ENCODE results near the gene TOP1.
A peak's percentile ranks its signal among the peaks of the same experiment; 100 is the strongest.

Gene TOP1

GRCh38 chr20:41004531-41005360 lies 23.9 kb upstream of the TOP1 start:
- Histone ChIP-seq H3K4me1 (ENCODE audit: control insufficient read depth, insufficient read depth, low read length) (peaks cover 7% of the 10 kb centered on the region), H3K4me3 (ENCODE audit: low read depth, low read length) (no peak overlapping the region), H3K9me3 (ENCODE audit: control insufficient read depth, insufficient read depth, low read depth, low read length) (no peaks in the 10 kb centered on the region), H3K36me3 (ENCODE audit: control insufficient read depth in 2 of 2, insufficient read depth in 1 of 2, low read length in 2 of 2) (no peaks in the 10 kb centered on the region), H3K27ac (ENCODE audit: extremely low read depth, low read depth, low read length) (no peak overlapping the region)
- CTCF ChIA-PET, result interaction anchor here (1.0 to 4.5 kb wide), 3 partner anchors 14 to 91 kb away, joined by 4 to 21 read pairs (median 5); no protein-coding TSS in a partner anchor
- POLR2A ChIA-PET, result interaction anchor here (0.9 kb wide), 1 partner anchor 23 kb away, joined by 3 read pairs; no protein-coding TSS in a partner anchor
- TF ChIP-seq SCRT2 (tag by site-specific recombination; IDR thresholded peaks at IDR 0.05) (peak; percentile 65), ZNF670 (tag by site-specific recombination; IDR thresholded peaks at IDR 0.05; ENCODE audit: low read depth) (no peak), SP7 (tag by site-specific recombination; IDR thresholded peaks at IDR 0.05) (peak; percentile 70)
- TF ChIP-seq, protein P1, sequence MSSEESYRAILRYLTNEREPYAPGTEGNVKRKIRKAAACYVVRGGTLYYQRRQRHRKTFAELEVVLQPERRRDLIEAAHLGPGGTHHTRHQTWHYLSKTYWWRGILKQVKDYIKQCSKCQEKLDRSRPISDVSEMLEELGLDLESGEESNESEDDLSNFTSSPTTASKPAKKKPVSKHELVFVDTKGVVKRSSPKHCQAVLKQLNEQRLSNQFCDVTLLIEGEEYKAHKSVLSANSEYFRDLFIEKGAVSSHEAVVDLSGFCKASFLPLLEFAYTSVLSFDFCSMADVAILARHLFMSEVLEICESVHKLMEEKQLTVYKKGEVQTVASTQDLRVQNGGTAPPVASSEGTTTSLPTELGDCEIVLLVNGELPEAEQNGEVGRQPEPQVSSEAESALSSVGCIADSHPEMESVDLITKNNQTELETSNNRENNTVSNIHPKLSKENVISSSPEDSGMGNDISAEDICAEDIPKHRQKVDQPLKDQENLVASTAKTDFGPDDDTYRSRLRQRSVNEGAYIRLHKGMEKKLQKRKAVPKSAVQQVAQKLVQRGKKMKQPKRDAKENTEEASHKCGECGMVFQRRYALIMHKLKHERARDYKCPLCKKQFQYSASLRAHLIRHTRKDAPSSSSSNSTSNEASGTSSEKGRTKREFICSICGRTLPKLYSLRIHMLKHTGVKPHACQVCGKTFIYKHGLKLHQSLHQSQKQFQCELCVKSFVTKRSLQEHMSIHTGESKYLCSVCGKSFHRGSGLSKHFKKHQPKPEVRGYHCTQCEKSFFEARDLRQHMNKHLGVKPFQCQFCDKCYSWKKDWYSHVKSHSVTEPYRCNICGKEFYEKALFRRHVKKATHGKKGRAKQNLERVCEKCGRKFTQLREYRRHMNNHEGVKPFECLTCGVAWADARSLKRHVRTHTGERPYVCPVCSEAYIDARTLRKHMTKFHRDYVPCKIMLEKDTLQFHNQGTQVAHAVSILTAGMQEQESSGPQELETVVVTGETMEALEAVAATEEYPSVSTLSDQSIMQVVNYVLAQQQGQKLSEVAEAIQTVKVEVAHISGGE (tag by site-specific recombination; conservative IDR thresholded peaks at IDR 0.05; ENCODE audit: low read depth), result no peak

DNA sequence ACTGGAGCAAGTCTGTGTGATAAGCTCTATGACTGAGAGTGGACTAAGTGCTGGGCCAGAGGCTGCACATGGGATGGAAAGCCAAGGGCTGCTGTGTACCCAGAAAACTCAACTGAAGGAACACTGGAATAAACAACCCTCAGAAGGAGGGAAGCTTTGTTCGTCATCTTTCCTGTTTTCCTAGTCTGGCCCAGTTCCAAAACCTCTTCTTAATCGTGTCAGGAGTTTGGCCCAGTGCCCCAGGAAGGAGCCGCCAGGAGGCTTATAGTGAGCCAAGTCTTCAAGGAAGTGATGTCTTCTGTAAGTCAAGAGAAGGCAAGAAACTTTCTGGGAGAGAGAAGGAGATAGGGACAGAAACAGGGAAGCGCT lies 23.3 kb upstream of the TOP1 start:
- ChIA-PET CTCF (interaction anchor here (1.0 to 4.5 kb wide), 3 partner anchors 14 to 90 kb away, joined by 4 to 21 read pairs (median 5); no protein-coding TSS in a partner anchor), POLR2A (interaction anchor here (0.9 kb wide), 1 partner anchor 23 kb away, joined by 3 read pairs; no protein-coding TSS in a partner anchor)
- Histone ChIP-seq H3K36me3 (ENCODE audit: control insufficient read depth in 2 of 2, insufficient read depth in 1 of 2, low read length in 2 of 2) (no peaks in the 10 kb centered on the region), H3K27ac (ENCODE audit: extremely low read depth, low read depth, low read length) (no peak overlapping the region), H3K4me3 (ENCODE audit: low read depth, low read length) (no peak overlapping the region), H3K9me3 (ENCODE audit: control insufficient read depth, insufficient read depth, low read depth, low read length) (no peaks in the 10 kb centered on the region), H3K4me1 (ENCODE audit: control insufficient read depth, insufficient read depth, low read length) (peaks cover 7% of the 10 kb centered on the region)
- TF ChIP-seq ELK4 (IDR thresholded peaks at IDR 0.05; ENCODE audit: borderline replicate concordance, low read depth, low read length) (no peak), ZNF629 (tag by site-specific recombination; IDR thresholded peaks at IDR 0.05) (peak; percentile 55; the same call in 1 of the 2 replicates), ZNF366 (tag by site-specific recombination; conservative IDR thresholded peaks at IDR 0.05) (0 out of 2 replicates have a peak, but pooled peaks have one; percentile 21), OSR2 (tag by site-specific recombination; IDR thresholded peaks at IDR 0.05) (peak; percentile 33; the same call in 1 of the 2 replicates), ZEB2 (tag by site-specific recombination; IDR thresholded peaks at IDR 0.05) (0 out of 2 replicates have a peak, but pooled peaks have one; percentile 20), ZNF596 (tag by site-specific recombination; IDR thresholded peaks at IDR 0.05) (no peak), ZNF114 (tag by site-specific recombination; IDR thresholded peaks at IDR 0.05) (no peak), ZBTB26 (tag by site-specific recombination; optimal IDR thresholded peaks at IDR 0.05) (no peak), KLF16 (tag by site-specific recombination; IDR thresholded peaks at IDR 0.05) (0 out of 2 replicates have a peak, but pooled peaks have one; percentile 25), ZNF146 (tag by site-specific recombination; IDR thresholded peaks at IDR 0.05) (no peak), SP7 (tag by site-specific recombination; IDR thresholded peaks at IDR 0.05) (0 out of 2 replicates have a peak, but pooled peaks have one; percentile 20), ZNF404 (tag by site-specific recombination; IDR thresholded peaks at IDR 0.05) (no peak)
- TF ChIP-seq, protein P2, sequence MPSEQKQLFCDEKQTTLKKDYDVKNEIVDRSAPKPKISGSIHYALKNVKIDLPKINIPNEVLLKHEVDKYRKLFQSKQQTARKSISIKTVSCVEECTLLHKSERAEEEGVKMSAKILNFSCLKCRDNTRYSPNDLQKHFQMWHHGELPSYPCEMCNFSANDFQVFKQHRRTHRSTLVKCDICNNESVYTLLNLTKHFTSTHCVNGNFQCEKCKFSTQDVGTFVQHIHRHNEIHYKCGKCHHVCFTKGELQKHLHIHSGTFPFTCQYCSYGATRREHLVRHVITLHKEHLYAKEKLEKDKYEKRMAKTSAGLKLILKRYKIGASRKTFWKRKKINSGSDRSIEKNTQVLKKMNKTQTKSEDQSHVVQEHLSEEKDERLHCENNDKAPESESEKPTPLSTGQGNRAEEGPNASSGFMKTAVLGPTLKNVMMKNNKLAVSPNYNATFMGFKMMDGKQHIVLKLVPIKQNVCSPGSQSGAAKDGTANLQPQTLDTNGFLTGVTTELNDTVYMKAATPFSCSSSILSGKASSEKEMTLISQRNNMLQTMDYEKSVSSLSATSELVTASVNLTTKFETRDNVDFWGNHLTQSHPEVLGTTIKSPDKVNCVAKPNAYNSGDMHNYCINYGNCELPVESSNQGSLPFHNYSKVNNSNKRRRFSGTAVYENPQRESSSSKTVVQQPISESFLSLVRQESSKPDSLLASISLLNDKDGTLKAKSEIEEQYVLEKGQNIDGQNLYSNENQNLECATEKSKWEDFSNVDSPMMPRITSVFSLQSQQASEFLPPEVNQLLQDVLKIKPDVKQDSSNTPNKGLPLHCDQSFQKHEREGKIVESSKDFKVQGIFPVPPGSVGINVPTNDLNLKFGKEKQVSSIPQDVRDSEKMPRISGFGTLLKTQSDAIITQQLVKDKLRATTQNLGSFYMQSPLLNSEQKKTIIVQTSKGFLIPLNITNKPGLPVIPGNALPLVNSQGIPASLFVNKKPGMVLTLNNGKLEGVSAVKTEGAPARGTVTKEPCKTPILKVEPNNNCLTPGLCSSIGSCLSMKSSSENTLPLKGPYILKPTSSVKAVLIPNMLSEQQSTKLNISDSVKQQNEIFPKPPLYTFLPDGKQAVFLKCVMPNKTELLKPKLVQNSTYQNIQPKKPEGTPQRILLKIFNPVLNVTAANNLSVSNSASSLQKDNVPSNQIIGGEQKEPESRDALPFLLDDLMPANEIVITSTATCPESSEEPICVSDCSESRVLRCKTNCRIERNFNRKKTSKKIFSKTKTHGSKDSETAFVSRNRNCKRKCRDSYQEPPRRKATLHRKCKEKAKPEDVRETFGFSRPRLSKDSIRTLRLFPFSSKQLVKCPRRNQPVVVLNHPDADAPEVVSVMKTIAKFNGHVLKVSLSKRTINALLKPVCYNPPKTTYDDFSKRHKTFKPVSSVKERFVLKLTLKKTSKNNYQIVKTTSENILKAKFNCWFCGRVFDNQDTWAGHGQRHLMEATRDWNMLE (tag by site-specific recombination; conservative IDR thresholded peaks at IDR 0.05; ENCODE audit: low read depth), result 0 out of 2 replicates have a peak, but pooled peaks have one; percentile 31
- TF ChIP-seq, protein P3, sequence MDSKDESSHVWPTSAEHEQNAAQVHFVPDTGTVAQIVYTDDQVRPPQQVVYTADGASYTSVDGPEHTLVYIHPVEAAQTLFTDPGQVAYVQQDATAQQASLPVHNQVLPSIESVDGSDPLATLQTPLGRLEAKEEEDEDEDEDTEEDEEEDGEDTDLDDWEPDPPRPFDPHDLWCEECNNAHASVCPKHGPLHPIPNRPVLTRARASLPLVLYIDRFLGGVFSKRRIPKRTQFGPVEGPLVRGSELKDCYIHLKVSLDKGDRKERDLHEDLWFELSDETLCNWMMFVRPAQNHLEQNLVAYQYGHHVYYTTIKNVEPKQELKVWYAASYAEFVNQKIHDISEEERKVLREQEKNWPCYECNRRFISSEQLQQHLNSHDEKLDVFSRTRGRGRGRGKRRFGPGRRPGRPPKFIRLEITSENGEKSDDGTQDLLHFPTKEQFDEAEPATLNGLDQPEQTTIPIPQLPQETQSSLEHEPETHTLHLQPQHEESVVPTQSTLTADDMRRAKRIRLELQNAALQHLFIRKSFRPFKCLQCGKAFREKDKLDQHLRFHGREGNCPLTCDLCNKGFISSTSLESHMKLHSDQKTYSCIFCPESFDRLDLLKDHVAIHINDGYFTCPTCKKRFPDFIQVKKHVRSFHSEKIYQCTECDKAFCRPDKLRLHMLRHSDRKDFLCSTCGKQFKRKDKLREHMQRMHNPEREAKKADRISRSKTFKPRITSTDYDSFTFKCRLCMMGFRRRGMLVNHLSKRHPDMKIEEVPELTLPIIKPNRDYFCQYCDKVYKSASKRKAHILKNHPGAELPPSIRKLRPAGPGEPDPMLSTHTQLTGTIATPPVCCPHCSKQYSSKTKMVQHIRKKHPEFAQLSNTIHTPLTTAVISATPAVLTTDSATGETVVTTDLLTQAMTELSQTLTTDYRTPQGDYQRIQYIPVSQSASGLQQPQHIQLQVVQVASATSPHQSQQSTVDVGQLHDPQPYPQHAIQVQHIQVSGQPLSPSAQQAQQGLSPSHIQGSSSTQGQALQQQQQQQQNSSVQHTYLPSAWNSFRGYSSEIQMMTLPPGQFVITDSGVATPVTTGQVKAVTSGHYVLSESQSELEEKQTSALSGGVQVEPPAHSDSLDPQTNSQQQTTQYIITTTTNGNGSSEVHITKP (tag by site-specific recombination; IDR thresholded peaks at IDR 0.05), result 0 out of 2 replicates have a peak, but pooled peaks have one; percentile 25

Data from HEK293 (cell line).